AG09309 (cell line): ENCODE measurements around the gene SFXN4.
A peak's percentile ranks its signal among the peaks of the same experiment; 100 is the strongest.

ENCODE experiments used
- DNase-seq: peaks from one replicate; pipeline ENCODE4 v3.0.0-alpha.2; 2010; ENCODE audit warnings: low read depth
- H3K4me3 ChIP-seq: 2 replicates; pipeline ENCODE4 v1.5.1; 2011; ENCODE audit warnings: mild to moderate bottlenecking, low read depth, low read length, moderate library complexity; ENCODE audit not compliant: control insufficient read depth
- TF ChIP-seq, protein P1 (sequence below): IDR thresholded peaks from 2 replicates; pipeline ENCODE4 v1.5.1; 2011; ENCODE audit warnings: mild to moderate bottlenecking, low read depth, low read length, inconsistent platforms; ENCODE audit not compliant: insufficient read depth, control insufficient read depth; ENCODE audit errors: missing control alignments

The SFXN4 gene

DNA sequence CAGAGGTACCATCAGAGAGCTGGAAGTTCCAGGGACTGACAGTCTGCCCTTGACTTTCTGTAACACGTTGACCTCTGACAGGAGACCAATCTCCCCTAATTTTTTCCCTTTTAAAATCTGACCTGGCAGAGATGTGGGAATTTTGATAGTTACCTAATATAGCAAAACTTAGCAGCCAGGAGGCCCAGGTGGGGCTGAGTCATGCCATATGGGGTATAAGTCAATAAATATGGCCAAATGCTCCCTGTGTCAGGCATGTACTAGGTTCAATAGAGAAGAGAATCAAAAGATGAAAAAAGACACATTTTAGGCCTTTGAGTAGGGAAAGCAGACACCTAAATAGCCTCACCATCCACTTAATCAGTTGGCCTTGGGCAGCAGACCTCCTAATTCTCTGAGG is 35.7 kb upstream of the SFXN4 start:
- no peak overlapping the region for H3K4me3 ChIP-seq
- DNase-seq = no peak
- TF ChIP-seq, protein P1, sequence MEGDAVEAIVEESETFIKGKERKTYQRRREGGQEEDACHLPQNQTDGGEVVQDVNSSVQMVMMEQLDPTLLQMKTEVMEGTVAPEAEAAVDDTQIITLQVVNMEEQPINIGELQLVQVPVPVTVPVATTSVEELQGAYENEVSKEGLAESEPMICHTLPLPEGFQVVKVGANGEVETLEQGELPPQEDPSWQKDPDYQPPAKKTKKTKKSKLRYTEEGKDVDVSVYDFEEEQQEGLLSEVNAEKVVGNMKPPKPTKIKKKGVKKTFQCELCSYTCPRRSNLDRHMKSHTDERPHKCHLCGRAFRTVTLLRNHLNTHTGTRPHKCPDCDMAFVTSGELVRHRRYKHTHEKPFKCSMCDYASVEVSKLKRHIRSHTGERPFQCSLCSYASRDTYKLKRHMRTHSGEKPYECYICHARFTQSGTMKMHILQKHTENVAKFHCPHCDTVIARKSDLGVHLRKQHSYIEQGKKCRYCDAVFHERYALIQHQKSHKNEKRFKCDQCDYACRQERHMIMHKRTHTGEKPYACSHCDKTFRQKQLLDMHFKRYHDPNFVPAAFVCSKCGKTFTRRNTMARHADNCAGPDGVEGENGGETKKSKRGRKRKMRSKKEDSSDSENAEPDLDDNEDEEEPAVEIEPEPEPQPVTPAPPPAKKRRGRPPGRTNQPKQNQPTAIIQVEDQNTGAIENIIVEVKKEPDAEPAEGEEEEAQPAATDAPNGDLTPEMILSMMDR = no peak

DNA sequence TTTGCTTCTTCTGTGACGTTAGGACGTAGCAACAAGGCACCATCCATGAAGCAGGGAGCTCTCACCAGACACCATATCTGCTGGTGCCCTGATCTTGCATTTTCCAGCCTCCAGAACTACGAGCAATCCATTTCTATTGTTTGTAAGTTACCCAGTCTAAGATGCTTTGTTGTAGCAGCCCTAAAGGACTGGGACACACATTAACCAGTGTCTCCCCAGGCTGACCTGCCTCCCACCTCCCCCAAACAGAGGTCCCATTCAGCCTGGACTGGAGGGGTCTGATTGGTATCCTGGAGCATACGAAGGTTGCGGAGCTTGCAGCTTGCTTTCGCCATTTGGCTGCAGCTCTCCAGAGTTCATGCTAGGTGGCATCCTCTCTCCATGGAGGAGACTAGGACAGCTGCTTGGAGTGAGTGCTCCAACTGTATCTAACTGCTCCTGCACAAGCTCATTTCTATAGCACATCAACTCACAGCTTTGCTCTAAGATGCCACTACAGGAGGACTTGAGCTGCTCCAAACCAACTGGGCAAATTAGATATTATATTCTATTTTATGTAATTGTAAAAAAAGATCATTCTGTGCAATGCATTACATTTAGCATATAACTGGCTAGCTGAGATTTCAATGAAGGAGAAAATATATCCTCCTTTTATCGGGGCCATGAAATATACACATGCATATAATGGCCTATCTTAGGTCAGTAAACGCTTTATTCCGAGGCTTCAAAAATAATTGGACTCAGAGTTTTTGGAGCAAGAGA is 33.9 kb upstream of the SFXN4 start:
- H3K4me3 ChIP-seq = no peak overlapping the region
- TF ChIP-seq, protein P1 = peak; percentile 95
- no peak for DNase-seq

DNA sequence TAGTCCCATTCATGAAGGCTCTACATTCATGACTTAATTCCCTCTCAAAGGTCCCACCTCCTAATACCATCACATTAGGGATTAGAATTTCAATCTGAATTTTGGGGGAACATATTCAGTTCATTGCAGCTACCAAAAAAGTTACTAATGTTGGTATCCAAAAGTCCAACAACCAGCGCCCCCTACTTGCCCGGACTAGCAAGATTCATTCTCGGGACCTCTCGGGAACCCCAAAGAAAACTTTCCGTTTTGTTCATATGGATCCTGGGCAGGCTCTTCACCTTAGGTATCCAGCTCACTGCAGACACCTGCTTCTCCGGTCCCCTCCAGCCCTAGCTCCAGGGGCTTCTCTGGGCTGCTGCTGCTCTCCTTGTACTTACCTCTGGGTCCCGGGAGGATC is 32.9 kb upstream of the SFXN4 start:
- no peak overlapping the region for H3K4me3 ChIP-seq
- TF ChIP-seq, protein P1 = peak; percentile 43
- no peak for DNase-seq

DNA sequence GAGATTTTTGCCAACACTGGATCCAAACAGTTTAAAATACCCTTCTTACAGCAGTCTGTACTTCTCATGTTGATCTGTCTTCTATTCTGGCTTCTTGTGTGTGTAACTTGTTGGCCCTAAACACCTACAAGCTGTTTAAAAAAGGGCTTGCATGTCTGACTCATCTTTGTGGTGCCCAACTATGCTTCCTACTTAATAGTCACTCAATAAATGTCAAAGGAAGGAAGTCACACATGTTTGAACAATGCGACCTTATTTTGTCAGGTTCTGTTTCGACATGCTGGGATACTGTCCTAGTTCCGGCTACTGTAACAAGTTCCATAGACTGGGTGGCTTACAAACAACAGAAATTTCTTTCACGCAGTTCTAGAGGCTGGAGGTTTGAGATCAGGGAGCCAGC is 32.4 kb upstream of the SFXN4 start:
- no peak for DNase-seq
- TF ChIP-seq, protein P1 = no peak

DNA sequence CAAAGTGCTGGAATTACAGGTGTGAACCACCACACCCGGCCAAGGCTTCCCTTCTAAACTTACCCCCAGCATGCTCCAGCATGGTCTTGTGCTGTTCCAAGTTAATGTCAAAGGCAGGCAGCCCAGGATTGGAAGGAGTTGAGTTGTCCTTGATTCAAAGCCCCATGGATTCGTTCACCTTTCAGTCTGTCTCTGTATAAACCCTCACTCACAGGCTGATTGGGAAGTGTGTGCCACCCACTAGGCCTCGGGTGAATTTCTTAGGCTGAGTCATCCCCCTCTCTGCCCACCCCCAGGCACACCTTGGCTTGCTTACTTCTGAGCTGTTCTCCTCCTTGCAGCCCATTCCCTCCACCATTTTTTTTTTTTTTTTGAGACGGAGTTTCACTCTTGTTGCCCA is 26.4 kb upstream of the SFXN4 start:
- no peak for DNase-seq
- H3K4me3 ChIP-seq = no peak overlapping the region
- TF ChIP-seq, protein P1 = no peak

More for the DNA sequence above, 32.4 kb upstream of the SFXN4 start:
- H3K4me3 ChIP-seq = no peak overlapping the region

DNA sequence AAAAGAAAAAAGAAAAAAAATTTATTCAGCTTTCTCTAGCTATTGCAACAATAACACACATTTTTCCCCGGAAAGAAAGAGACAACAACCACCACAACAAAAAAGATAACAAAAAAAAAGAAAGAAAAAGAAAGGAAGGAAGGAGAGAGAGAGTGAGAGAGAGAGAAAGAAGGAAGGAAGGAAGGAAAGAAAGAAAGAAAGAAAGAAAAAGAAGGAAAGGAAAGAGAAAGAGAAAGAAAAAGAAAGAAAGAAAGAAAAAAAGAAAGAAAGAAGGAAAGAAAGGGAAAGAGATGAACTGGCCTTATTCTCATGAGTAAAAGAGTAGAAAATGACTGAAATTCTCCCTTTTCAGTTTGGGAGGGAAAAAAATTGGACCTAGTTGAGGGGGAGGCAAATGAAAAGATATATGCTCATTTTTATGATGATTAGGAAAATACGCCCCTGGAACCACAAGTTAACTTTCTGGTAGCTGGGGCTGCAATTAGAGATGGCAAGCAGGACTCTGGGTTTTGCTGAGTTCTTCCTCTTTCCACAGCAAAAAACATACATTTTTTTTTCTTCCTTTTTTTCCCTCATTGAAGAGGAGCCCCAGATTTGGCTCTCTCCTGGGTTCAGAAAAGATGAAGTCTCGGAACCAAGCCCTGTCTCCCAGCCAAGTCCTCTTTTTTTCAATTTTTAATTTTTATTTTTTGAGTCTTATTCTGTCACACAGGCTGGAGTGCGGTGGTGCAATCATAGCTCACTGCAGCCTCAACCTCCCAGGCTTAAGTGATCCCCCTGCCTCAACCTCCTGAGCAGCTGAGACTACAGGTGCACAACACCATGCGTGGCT is 25.7 kb upstream of the SFXN4 start:
- no peak overlapping the region for H3K4me3 ChIP-seq
- TF ChIP-seq, protein P1 = no peak
- DNase-seq = no peak
